Caco-2 (cell line): ENCODE results near the gene OR10D3. TPM values are rescaled to one million over a fixed set of nuclear protein-coding genes. Genes with fewer than 3 reads are reported as not detected.

ENCODE experiments used
- BruUV-seq: library from RNA; stranded (reverse); fragments of 400-500 nt; replicated peaks from 2 replicates; lab custom pipeline; 2021; lab: Mats Ljungman, UMichigan
- CTCF ChIA-PET: fragments of 300-600 bp; sonication (Branson Sonifier 250); formaldehyde crosslinking; loops from one replicate; lab custom pipeline; 2022; ENCODE audit warnings: antibody characterized with exemption; lab: Charles Lee
- POLR2A ChIA-PET: fragments of 300-600 bp; sonication (Branson Sonifier 250); formaldehyde crosslinking; loops from one replicate; lab custom pipeline; 2022; ENCODE audit warnings: antibody characterized with exemption; lab: Charles Lee
- DNase-seq, 2 experiments: peaks; one replicate each; pipeline versions ENCODE4 v3.0.0 to v3.0.0-alpha.2; 2020 to 2022
- H3K27me3 ChIP-seq: replicated peaks from 2 replicates; pipeline ENCODE4 v1.6.0; 2011; ENCODE audit warnings: low read length; ENCODE audit not compliant: control insufficient read depth, insufficient read depth
- H3K36me3 ChIP-seq: 2 replicates; pipeline ENCODE4 v1.5.1; 2011; ENCODE audit warnings: low read length; ENCODE audit not compliant: control insufficient read depth, insufficient read depth
- H3K4me1 ChIP-seq: fragments of 250-450 bp; sonication (Bioruptor Pico); 2 replicates; pipeline ENCODE4 v1.5.1; 2020; ENCODE audit warnings: mild to moderate bottlenecking
- H3K4me3 ChIP-seq: 2 replicates; pipeline ENCODE4 v1.5.1; 2011; ENCODE audit warnings: low read depth, mild to moderate bottlenecking, control low read depth, low read length
- H3K9me3 ChIP-seq: fragments of 250-450 bp; sonication (Bioruptor Pico); 2 replicates; pipeline ENCODE4 v1.5.1; 2020; ENCODE audit warnings: mild to moderate bottlenecking, moderate library complexity
- H3K27ac Mint-ChIP-seq: one replicate; pipeline ENCODE4 v1.8.0; 2022; ENCODE audit warnings: mixed read lengths; ENCODE audit not compliant: unreplicated experiment
- H3K27me3 Mint-ChIP-seq: one replicate; pipeline ENCODE4 v1.8.0; 2022; ENCODE audit warnings: mixed read lengths; ENCODE audit not compliant: insufficient read depth, unreplicated experiment
- H3K36me3 Mint-ChIP-seq: one replicate; pipeline ENCODE4 v1.8.0; 2022; ENCODE audit warnings: mild to moderate bottlenecking, mixed read lengths; ENCODE audit not compliant: insufficient read depth, unreplicated experiment
- H3K4me1 Mint-ChIP-seq: one replicate; pipeline ENCODE4 v1.8.0; 2022; ENCODE audit warnings: low read depth, mixed read lengths; ENCODE audit not compliant: unreplicated experiment
- H3K4me3 Mint-ChIP-seq: one replicate; pipeline ENCODE4 v1.8.0; 2022; ENCODE audit warnings: mild to moderate bottlenecking, moderate library complexity, mixed read lengths; ENCODE audit not compliant: unreplicated experiment
- H3K9me3 Mint-ChIP-seq: one replicate; pipeline ENCODE4 v1.8.0; 2022; ENCODE audit warnings: mixed read lengths; ENCODE audit not compliant: unreplicated experiment
- CTCF ChIP-seq, 2 experiments: fragments of 200-600 bp in 1 of 2; IDR thresholded peaks; 1 replicate in 1 of 2; 2 replicates in 1 of 2; pipeline versions ENCODE4 v1.5.1 to v1.8.0; 2011 to 2022; ENCODE audit warnings: antibody characterized with exemption in 1 of 2, control low read depth in 1 of 2, inconsistent platforms in 1 of 2, low read depth in 1 of 2, low read length in 1 of 2, mild to moderate bottlenecking in 1 of 2, moderate library complexity in 1 of 2; ENCODE audit not compliant: insufficient read depth in 1 of 2, severe bottlenecking in 1 of 2, unreplicated experiment in 1 of 2
- intact Hi-C: fragments of 100-400 bp; cut with micrococcal nuclease; formaldehyde crosslinking; loops from one replicate; pipeline ENCODE4 v1.10.0; 2022; ENCODE audit not compliant: unreplicated experiment
- total RNA-seq: library from RNA; stranded (reverse); gene quantifications from 2 replicates; pipeline ENCODE4 v1.2.3, GENCODE V29; 2022

Gene OR10D3
- total RNA-seq, 1 experiment from 2014 or later = not detected

DNA sequence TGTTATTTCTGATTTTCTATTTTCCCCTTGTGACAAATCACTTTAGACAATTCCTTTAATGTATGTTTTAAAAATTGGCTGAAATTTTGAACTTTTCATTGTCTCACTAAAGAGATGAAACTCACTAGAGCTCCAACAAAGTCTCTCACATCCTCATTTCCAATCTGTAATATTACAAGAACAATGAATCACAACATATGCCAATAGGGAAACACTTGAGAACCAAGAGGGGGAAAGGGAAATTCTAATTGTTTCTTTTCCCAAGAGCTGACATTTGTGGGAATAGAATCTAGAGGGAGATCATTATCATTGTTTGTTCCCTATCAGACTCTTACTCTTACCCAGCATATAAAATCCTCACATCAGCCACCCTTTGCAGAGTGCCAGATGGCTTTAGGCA lies 28.2 kb downstream of the OR10D3 start:
- H3K9me3 ChIP-seq = no peaks in the 10 kb centered on the region; the same call in 1 of the 2 replicates
- H3K36me3 ChIP-seq = no peaks in the 10 kb centered on the region
- H3K4me1 ChIP-seq = no peaks in the 10 kb centered on the region
- Mint-ChIP-seq H3K4me1 (no peaks in the 10 kb centered on the region), H3K27ac (no peak overlapping the region), H3K36me3 (no peaks in the 10 kb centered on the region), H3K4me3 (no peak overlapping the region), H3K27me3 (peaks cover 25% of the 10 kb centered on the region), H3K9me3 (no peaks in the 10 kb centered on the region)
- ChIA-PET CTCF (no interaction called here), POLR2A (no interaction called here)
- intact Hi-C loops = no loop called here
- no peak overlapping the region for H3K4me3 ChIP-seq
- DNase-seq = no peak
- no peaks in the 10 kb centered on the region; the same call in 1 of the 2 replicates for H3K27me3 ChIP-seq
- no TSS peak for BruUV-seq
- TF ChIP-seq CTCF (IDR thresholded peaks at IDR 0.05; ENCODE audit: insufficient read depth in 1 of 2, low read depth in 1 of 2, low read length in 1 of 2, severe bottlenecking in 1 of 2, unreplicated experiment in 1 of 2) = no peak

GRCh38 chr11:124214027-124214426 lies 30.9 kb downstream of the OR10D3 start:
- no peaks in the 10 kb centered on the region for H3K36me3 Mint-ChIP-seq
- H3K4me1 Mint-ChIP-seq = no peaks in the 10 kb centered on the region
- no peak for TF ChIP-seq CTCF (IDR thresholded peaks at IDR 0.05; ENCODE audit: insufficient read depth in 1 of 2, low read depth in 1 of 2, low read length in 1 of 2, severe bottlenecking in 1 of 2, unreplicated experiment in 1 of 2)
- H3K27me3 ChIP-seq = no peaks in the 10 kb centered on the region; the same call in 1 of the 2 replicates
- BruUV-seq = no TSS peak
- H3K9me3 ChIP-seq = no peaks in the 10 kb centered on the region; the same call in 1 of the 2 replicates
- CTCF ChIA-PET = no interaction called here
- no peaks in the 10 kb centered on the region for H3K36me3 ChIP-seq
- H3K4me1 ChIP-seq = no peaks in the 10 kb centered on the region
- intact Hi-C loops = no loop called here
- no peak for DNase-seq
- H3K27ac Mint-ChIP-seq = no peak overlapping the region
- H3K4me3 Mint-ChIP-seq = no peak overlapping the region
- H3K4me3 ChIP-seq = no peak overlapping the region
- H3K9me3 Mint-ChIP-seq = no peaks in the 10 kb centered on the region
- POLR2A ChIA-PET = no interaction called here
- peaks cover 21% of the 10 kb centered on the region for H3K27me3 Mint-ChIP-seq

DNA sequence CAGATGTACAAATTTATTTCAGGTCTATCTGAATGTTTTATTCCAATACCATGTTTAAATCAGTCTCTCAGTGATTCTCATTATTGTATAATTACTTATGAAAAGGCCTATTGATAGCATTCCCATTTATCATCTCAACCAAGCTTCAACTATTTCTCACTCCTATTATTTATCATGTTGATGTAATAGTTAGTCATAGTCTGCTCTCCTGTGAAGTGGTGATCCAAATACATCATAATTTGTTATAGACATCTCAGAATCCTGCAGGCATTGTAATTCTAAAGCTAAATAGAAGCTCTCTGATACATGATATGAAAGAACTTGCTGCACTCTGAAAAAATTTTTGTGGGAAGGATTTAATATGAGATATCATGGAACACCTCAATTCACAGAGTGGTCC lies 36.0 kb downstream of the OR10D3 start:
- Mint-ChIP-seq H3K27ac (no peak overlapping the region), H3K4me1 (no peaks in the 10 kb centered on the region), H3K9me3 (no peaks in the 10 kb centered on the region), H3K36me3 (no peaks in the 10 kb centered on the region), H3K4me3 (no peak overlapping the region), H3K27me3 (peaks cover 15% of the 10 kb centered on the region)
- no peak for TF ChIP-seq CTCF (IDR thresholded peaks at IDR 0.05; ENCODE audit: insufficient read depth in 1 of 2, low read depth in 1 of 2, low read length in 1 of 2, severe bottlenecking in 1 of 2, unreplicated experiment in 1 of 2)
- no peaks in the 10 kb centered on the region for H3K36me3 ChIP-seq
- no TSS peak for BruUV-seq
- H3K4me1 ChIP-seq = no peaks in the 10 kb centered on the region
- POLR2A ChIA-PET = no interaction called here
- H3K27me3 ChIP-seq = no peaks in the 10 kb centered on the region
- CTCF ChIA-PET = no interaction called here
- no peaks in the 10 kb centered on the region for H3K9me3 ChIP-seq
- H3K4me3 ChIP-seq = no peak overlapping the region
- intact Hi-C loops = no loop called here
- no peak for DNase-seq
